NCI-H187 treated with DMSO at 0.1 percent for 48 hours (cell line): ENCODE results near the gene TMEM51.
A peak's percentile ranks its signal among the peaks of the same experiment; 100 is the strongest.

Experiments used
- DNase-seq: peaks from one replicate; lab custom pipeline; 2025; lab: John Stamatoyannopoulos, UW

Gene TMEM51

GRCh38 chr1:15218287-15219279, 65.0 kb downstream of the TMEM51 start:
- no peak for DNase-seq

- no peak for DNase-seq
These were observed 65.9 kb downstream of the TMEM51 start for GRCh38 chr1:15219280-15220023.

DNA sequence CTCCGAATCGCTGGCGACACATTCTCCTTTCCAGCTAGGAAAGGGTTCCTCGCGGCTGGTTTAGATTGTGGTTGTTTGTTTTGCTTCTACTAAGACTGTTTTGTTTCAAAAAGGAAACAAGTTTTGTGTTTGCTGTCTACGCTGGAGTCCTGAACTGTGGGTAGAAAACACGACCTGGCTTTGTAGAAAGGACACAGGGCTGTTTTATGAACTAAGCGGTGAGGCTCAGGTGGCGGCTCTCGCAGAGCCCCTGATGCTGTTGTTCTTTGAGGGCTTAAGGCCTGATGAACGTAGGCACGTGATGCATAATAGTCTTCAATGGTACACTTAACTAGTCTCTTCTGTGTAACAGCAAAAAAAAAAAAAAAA, 66.5 kb downstream of the TMEM51 start:
- DNase-seq, result no peak

- DNase-seq, result no peak
These were observed 67.4 kb downstream of the TMEM51 start for GRCh38 chr1:15220825-15221431.

- no peak for DNase-seq
These were observed 69.2 kb downstream of the TMEM51 start for GRCh38 chr1:15222653-15223303.

- no peak for DNase-seq
These were observed 70.8 kb downstream of the TMEM51 start for GRCh38 chr1:15224259-15224869.

GRCh38 chr1:15224974-15225373, 71.4 kb downstream of the TMEM51 start:
- no peak for DNase-seq

GRCh38 chr1:15225461-15225860, 71.9 kb downstream of the TMEM51 start:
- DNase-seq, result no peak

- no peak for DNase-seq
These were observed 73.1 kb downstream of the TMEM51 start for GRCh38 chr1:15226388-15227255.

DNA sequence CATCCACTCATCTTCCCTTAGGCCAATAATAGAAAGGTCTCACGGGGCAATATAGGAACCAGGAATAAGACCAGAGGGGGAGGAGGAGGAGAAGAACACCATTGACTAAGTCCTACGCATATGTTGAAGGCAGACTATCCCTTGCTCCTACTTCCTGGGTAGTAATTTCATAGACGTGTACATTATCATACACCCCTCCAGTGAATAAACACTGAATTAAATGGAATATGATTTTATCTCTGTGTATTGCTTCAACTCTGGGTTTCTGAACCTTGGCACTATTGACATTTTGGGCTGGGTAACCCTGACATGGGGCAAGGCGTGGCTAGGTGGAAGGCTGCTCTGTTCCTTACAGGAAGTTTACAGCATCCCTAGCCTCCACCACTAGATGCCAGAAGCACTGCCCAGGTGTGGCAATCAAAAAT, 76.2 kb downstream of the TMEM51 start:
- no peak for DNase-seq

- no peak for DNase-seq
These were observed 78.2 kb downstream of the TMEM51 start for GRCh38 chr1:15231714-15232201.

GRCh38 chr1:15233689-15234088, 80.1 kb downstream of the TMEM51 start:
- DNase-seq, result no peak

- DNase-seq, result no peak
These were observed 82.8 kb downstream of the TMEM51 start for GRCh38 chr1:15236321-15236721.

- DNase-seq, result no peak
These were observed 83.2 kb downstream of the TMEM51 start for GRCh38 chr1:15236746-15237145.

- DNase-seq, result no peak
These were observed 85.2 kb downstream of the TMEM51 start for GRCh38 chr1:15238789-15239188.

DNA sequence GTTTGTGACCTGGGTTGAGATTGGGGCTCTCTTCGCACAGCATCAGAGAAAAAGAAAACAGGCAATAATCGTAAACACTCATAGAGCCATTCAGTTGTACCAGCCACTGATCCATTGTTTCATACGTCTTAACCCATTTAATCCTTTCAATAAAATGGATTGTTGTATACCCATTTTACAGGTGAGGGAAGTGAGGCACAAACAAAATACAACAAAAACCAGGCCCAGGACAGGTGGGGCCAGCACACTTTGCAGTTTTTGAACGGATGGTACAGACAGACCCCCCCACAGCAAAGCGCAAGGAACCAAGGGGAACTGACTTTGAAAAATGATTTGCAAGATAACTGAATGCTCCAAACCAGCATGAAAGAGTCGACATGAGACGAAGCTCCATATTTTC, 89.2 kb downstream of the TMEM51 start:
- DNase-seq, result no peak

GRCh38 chr1:15243275-15244043, 89.9 kb downstream of the TMEM51 start:
- peak; percentile 31 for DNase-seq

- no peak for DNase-seq
These were observed 91.3 kb downstream of the TMEM51 start for GRCh38 chr1:15244813-15245212.

- no peak for DNase-seq
These were observed 92.2 kb downstream of the TMEM51 start for GRCh38 chr1:15245593-15246360.
